Hematopoietic multipotent progenitor cell treated with erythropoietin and hydrocortisone succinate and interleukin-3 and kit ligand, for 6 days (in vitro differentiated cells): ENCODE results near the gene CNIH2.
"Not testable (repeated sequence)": the region's sequence is repeated elsewhere in the genome, so short reads cannot be mapped to it uniquely, and the experiment has no call there.

Experiments used
- DNase-seq: peaks from one replicate; pipeline ENCODE4 v3.0.0-alpha.2; 2015

The CNIH2 gene

GRCh38 chr11:66292543-66293332, 14.8 kb downstream of the CNIH2 start:
- DNase-seq, result no peak

DNA sequence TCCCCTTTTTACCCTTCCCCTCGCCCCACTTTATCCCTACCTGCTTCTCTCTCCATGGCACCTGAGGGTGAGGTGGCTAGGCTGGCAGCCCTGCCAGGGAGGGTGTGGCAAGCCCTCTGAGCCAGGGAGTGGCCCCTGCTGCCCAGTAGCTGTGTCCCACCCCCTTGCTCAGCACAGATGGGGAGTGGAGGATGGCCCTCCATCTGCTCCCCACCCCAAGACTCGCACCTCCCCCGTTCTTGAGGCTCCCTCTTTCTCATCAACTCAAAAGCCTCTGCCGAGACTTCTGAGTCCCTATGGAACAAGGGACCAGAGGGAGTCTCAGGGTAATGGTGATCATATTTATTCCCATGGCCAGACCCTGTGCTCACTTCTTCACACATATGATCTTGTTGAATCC, 15.4 kb downstream of the CNIH2 start:
- no peak for DNase-seq

- DNase-seq, result no peak
Measured at GRCh38 chr11:66293777-66294625, 16.0 kb downstream of the CNIH2 start.

GRCh38 chr11:66294626-66295620, 16.9 kb downstream of the CNIH2 start:
- no peak for DNase-seq

DNA sequence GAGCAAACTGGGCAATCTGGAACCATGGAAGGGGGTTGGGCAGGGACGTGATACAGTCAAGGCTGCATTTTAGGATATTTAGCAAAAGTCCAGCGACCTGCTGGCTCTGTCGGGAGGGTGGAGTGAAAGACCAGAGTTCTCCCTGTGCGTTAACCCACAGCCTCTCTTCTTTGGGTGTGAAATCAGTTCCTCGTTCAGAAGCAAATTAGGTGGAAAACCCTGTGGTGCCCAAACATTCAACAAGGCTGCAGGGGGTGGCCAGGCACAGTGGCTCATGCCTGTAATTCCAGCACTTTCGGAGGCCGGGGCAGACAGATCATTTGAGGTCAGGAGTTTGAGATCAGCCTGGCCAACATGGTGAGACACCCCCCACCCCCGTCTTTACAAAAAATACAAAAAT, 19.6 kb downstream of the CNIH2 start:
- DNase-seq, result no peak

GRCh38 chr11:66299186-66299585, 21.2 kb downstream of the CNIH2 start:
- no peak for DNase-seq

GRCh38 chr11:66302656-66303055, 24.7 kb downstream of the CNIH2 start:
- DNase-seq, result no peak

- no peak for DNase-seq
Measured at GRCh38 chr11:66309475-66309874, 31.5 kb downstream of the CNIH2 start.

DNA sequence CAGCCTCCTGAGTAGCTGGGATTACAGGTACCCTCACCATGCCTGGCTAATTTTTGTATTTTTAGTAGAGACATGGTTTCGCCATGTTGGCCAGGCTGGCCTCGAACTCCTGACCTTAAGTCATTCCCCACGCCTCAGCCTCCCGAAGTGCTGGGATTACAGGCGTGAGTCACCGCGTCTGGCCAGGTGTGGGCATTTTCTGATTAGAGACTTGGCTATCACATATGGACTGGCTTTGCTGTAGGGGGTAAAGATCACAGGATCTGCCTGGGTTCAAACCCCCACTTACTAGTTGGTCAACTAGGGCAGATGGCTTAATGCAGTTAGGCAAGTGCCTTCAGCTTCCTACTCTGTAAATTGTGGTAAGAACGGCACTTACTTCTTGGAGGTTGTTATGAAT, 32.3 kb downstream of the CNIH2 start:
- DNase-seq, result no peak

GRCh38 chr11:66310803-66311440, 32.9 kb downstream of the CNIH2 start:
- not testable (repeated sequence) for DNase-seq

DNA sequence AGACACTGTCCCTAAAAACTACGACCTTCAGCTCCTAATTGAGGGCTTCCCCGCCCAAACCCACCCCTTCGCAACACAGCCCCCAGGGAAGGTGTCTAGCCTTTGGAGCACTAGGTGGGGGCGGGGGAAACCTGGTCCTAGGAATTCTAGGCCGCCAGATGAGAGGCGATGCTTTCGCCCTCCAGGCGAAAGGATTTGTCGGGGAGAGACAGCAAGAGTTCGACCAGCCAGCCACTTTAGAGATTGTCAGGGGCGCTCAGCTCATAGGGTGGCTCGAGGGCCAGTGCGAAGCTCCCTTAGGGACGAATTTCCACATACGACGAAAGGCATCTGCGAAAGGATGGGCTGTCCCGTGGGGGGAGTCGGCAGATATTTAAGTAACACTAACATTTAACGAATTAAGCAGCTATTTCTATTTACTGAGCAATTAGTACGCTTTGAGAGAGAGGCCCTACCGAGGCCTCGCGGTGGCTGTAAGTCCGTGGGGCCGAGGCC, 33.5 kb downstream of the CNIH2 start:
- no peak for DNase-seq

GRCh38 chr11:66311965-66312548, 34.1 kb downstream of the CNIH2 start:
- DNase-seq, result peak; percentile 98

GRCh38 chr11:66312549-66313320, 34.8 kb downstream of the CNIH2 start:
- DNase-seq, result peak; percentile 99

DNA sequence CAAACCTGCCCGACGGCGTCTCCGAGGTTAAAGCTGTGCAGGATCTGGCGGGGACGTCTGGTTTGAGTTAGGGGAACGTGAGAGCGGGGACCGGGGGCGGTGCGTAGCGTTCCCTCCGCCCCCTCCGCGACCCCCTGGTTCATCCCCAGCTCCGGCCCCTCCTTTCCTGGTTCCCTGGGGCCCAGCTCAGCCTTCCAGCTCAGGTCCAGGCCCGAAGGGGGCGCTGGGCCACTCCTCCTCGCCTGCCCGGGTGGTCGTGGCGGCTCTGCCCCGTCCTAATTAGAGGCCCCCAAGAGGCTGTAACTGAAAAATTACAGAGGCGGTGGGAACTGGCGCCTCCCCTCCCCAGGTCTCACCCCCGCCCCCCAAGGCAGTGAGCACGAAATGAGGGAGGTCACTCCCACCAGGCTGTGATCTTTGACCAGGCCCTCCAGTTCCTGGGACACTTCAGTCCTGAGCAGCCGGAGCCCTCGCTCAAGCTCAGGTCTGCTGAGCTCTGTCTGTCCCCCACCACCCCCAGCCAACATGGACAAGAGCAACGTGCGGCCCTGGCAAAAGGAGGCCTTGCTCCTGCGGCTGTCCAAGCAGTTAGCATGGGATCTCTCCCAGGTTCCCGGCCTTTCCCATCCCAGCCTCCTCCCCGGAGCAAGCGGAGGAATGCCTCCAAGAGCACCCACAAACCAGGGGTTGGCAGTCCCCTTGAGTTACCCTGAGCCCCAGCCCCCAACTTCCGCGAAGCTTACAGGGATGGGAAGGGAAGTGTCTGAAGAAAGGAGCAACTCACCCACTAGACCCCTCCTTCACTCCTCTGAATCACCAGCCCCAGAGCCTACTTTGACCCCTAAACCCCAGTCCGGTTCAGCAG, 35.6 kb downstream of the CNIH2 start:
- no peak for DNase-seq

- DNase-seq, result no peak
Measured at GRCh38 chr11:66314186-66314501, 36.2 kb downstream of the CNIH2 start.

GRCh38 chr11:66314561-66315497, 36.9 kb downstream of the CNIH2 start:
- DNase-seq, result no peak

DNA sequence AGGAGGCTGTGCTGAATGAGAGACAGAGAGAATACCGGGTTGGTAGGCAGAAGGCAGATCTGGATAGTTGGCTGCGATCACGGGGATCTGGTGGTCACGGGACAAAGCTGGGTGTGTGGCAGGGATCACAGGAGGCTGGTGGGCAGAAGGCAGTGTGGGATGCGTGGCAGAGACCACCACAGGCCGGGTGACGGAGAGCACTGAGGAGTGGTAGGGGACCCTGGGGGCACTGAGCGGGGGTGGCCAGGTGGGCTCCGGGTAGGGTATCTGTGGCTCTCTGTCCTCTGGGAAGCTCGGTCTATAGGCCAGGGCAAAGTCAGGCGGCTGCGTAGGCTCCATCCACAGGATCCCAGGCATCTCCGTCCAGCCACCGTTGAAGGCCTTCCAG, 37.5 kb downstream of the CNIH2 start:
- no peak for DNase-seq

DNA sequence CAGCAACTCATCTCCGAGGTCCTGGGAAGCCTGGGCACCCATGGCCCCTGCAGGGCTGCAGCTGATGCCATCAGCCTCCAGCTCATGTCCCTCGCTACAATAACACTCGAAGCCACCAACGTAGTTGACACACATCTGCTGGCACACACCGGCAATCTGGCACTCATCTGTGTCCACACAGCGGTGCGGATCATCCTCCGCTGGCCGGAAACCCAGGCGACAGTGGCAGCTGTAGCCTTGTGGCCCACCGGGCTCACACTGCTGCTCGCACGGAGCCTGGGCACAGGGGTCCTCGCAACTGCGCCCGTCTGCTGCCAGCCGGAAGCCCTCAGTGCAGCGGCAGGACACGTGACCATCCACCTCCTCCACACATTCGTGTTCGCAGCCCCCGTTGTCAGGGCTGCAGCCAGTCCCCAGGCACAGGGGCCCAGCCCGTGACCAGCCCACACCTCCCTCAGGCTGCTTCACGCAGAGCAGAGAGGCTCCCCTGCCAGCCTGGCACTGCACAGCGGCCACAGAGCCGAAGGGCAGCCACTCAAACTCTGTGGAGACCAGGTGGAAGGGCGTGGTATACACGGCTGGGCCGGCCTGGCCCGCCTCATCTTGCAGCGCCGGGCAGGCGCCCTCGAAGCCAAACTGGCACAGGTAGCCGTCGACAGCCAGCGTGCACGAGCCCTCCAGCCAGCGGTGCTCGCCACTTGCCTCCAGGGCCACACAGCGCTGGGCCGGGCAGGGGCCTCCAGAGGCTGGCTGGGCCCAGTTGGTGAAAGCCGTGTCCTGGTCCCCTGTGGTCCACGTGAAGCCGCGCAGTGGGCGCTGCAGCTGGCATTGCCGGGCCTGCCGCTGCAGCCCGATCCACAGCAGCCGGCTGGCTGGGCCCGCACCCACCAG, 38.2 kb downstream of the CNIH2 start:
- DNase-seq, result no peak
